IMR-90 (cell line): ENCODE results near the gene GPR39. TPM values are rescaled to one million over a fixed set of nuclear protein-coding genes. Genes with fewer than 3 reads are reported as not detected.

Experiments used
- ATAC-seq: fragments of 200-7000 bp; cut with Tn5 transposase; 2 replicates; pipeline ENCODE4 v1.9.1; 2020; ENCODE audit warnings: low read depth, mild to moderate bottlenecking, moderate library complexity
- BruUV-seq: library from RNA; stranded (reverse); fragments of 400-500 nt; replicated peaks from 2 replicates; lab custom pipeline; 2021; lab: Mats Ljungman, UMichigan
- CTCF ChIA-PET: fragments of 300-600 bp; formaldehyde crosslinking; extraction: SDS; loops from one replicate; lab custom pipeline; 2021; ENCODE audit warnings: antibody characterized with exemption; lab: Yijun Ruan, JAX
- POLR2A ChIA-PET: fragments of 300-600 bp; sonication (Branson Sonifier 250); formaldehyde crosslinking; loops from one replicate; lab custom pipeline; 2022; ENCODE audit warnings: antibody characterized with exemption; ENCODE audit not compliant: unreplicated experiment; lab: Charles Lee
- DNase-seq: peaks from one replicate; pipeline ENCODE4 v3.0.0; 2013
- H2AFZ ChIP-seq: replicated peaks from 2 replicates; pipeline ENCODE3; 2013; ENCODE audit warnings: low read length, mild to moderate bottlenecking; ENCODE audit not compliant: poor library complexity
- H2AK5ac ChIP-seq: 2 replicates; pipeline ENCODE4 v1.6.1; 2013; ENCODE audit warnings: low read depth, low read length, inconsistent platforms
- H2AK9ac ChIP-seq: replicated peaks from 2 replicates; pipeline ENCODE3; 2013; ENCODE audit warnings: mild to moderate bottlenecking, low read depth, low read length, moderate library complexity; ENCODE audit not compliant: poor library complexity
- H2BK120ac ChIP-seq: 2 replicates; pipeline ENCODE4 v1.6.1; 2013; ENCODE audit warnings: low read depth, low read length, inconsistent platforms
- H2BK15ac ChIP-seq: 3 replicates; pipeline ENCODE4 v1.6.1; 2013; ENCODE audit warnings: low read depth, low read length, inconsistent platforms
- H2BK20ac ChIP-seq: 2 replicates; pipeline ENCODE4 v1.6.1; 2013; ENCODE audit warnings: low read depth, mild to moderate bottlenecking, inconsistent platforms, low read length, moderate library complexity
- H2BK5ac ChIP-seq: 2 replicates; pipeline ENCODE4 v1.6.1; 2013; ENCODE audit warnings: mild to moderate bottlenecking, low read depth, low read length, inconsistent platforms; ENCODE audit not compliant: poor library complexity, severe bottlenecking
- H3K14ac ChIP-seq: replicated peaks from 2 replicates; pipeline ENCODE4 v1.6.1; 2013; ENCODE audit warnings: low read depth, low read length, inconsistent platforms
- H3K18ac ChIP-seq: 2 replicates; pipeline ENCODE4 v1.6.1; 2013; ENCODE audit warnings: low read depth, low read length, control low read depth
- H3K23ac ChIP-seq: 2 replicates; pipeline ENCODE4 v1.6.1; 2013; ENCODE audit warnings: low read depth, low read length, inconsistent platforms
- H3K27ac ChIP-seq: 2 replicates; pipeline ENCODE4 v1.5.1; 2013; ENCODE audit warnings: mild to moderate bottlenecking, control low read depth, low read length; ENCODE audit not compliant: insufficient read depth
- H3K27me3 ChIP-seq: 2 replicates; pipeline ENCODE4 v1.6.1; 2013; ENCODE audit warnings: low read length; ENCODE audit not compliant: control insufficient read depth, insufficient read depth
- H3K36me3 ChIP-seq: 2 replicates; pipeline ENCODE4 v1.6.1; 2013; ENCODE audit warnings: low read length, mixed read lengths; ENCODE audit not compliant: control insufficient read depth, insufficient read depth
- H3K4ac ChIP-seq: 2 replicates; pipeline ENCODE4 v1.6.1; 2013; ENCODE audit warnings: low read depth, low read length, inconsistent platforms
- H3K4me1 ChIP-seq: 2 replicates; pipeline ENCODE4 v1.6.1; 2013; ENCODE audit warnings: low read length, mixed read lengths; ENCODE audit not compliant: control insufficient read depth, insufficient read depth
- H3K4me2 ChIP-seq: 2 replicates; pipeline ENCODE4 v1.6.1; 2013; ENCODE audit warnings: low read depth, mild to moderate bottlenecking, control low read depth, low read length, moderate library complexity
- H3K4me3 ChIP-seq: 2 replicates; pipeline ENCODE4 v1.5.1; 2013; ENCODE audit warnings: low read depth, mild to moderate bottlenecking, control low read depth, low read length, moderate library complexity; ENCODE audit not compliant: insufficient read depth
- H3K56ac ChIP-seq: 2 replicates; pipeline ENCODE4 v1.6.1; 2013; ENCODE audit warnings: low read length, inconsistent platforms; ENCODE audit not compliant: insufficient read depth; ENCODE audit errors: extremely low read depth
- H3K79me1 ChIP-seq, 2 experiments: 2 replicates each; pipeline ENCODE4 v1.6.1; 2013; ENCODE audit warnings: low read length in 2 of 2, inconsistent platforms in 1 of 2, low read depth in 1 of 2
- H3K9ac ChIP-seq: 2 replicates; pipeline ENCODE4 v1.6.1; 2013; ENCODE audit warnings: low read depth, low read length, control low read depth
- H3K9me1 ChIP-seq: 2 replicates; pipeline ENCODE4 v1.6.1; 2013; ENCODE audit warnings: low read length, inconsistent platforms; ENCODE audit not compliant: insufficient read depth
- H3K9me3 ChIP-seq: 2 replicates; pipeline ENCODE4 v1.6.1; 2013; ENCODE audit warnings: low read length; ENCODE audit not compliant: control insufficient read depth, insufficient read depth
- H4K20me1 ChIP-seq: 2 replicates; pipeline ENCODE4 v1.6.1; 2013; ENCODE audit warnings: low read length, inconsistent platforms; ENCODE audit not compliant: insufficient read depth
- H4K5ac ChIP-seq: 2 replicates; pipeline ENCODE4 v1.6.1; 2013; ENCODE audit warnings: mild to moderate bottlenecking, low read depth, low read length, control low read depth
- H4K8ac ChIP-seq, 2 experiments: 2 replicates each; pipeline ENCODE4 v1.6.1; 2013; ENCODE audit warnings: low read depth in 2 of 2, low read length in 2 of 2, control low read depth in 1 of 2, inconsistent platforms in 1 of 2
- H4K91ac ChIP-seq: 2 replicates; pipeline ENCODE4 v1.6.1; 2013; ENCODE audit warnings: low read depth, low read length, inconsistent platforms; ENCODE audit not compliant: insufficient read depth
- BHLHE40 ChIP-seq: fragments of 150-350 bp; IDR thresholded peaks from 2 replicates; pipeline ENCODE4 v1.6.1; 2016; ENCODE audit warnings: mild to moderate bottlenecking, low read depth, low read length
- CEBPB ChIP-seq: IDR thresholded peaks from 2 replicates; pipeline ENCODE4 v1.6.1; 2012; ENCODE audit warnings: low read depth, low read length, improper control_type of control experiment
- CHD1 ChIP-seq: IDR thresholded peaks from 2 replicates; pipeline ENCODE4 v1.6.1; 2012; ENCODE audit warnings: low read depth, low read length, improper control_type of control experiment
- CTCF ChIP-seq: conservative IDR thresholded peaks from 2 replicates; pipeline ENCODE4 v1.5.1; 2012; ENCODE audit warnings: mild to moderate bottlenecking, low read depth, low read length, improper control_type of control experiment
- FOS ChIP-seq: fragments of 150-350 bp; IDR thresholded peaks from 2 replicates; pipeline ENCODE4 v1.6.1; 2016; ENCODE audit warnings: low read depth, low read length
- MAFK ChIP-seq: IDR thresholded peaks from 2 replicates; pipeline ENCODE4 v1.6.1; 2012; ENCODE audit warnings: low read depth, low read length, improper control_type of control experiment
- MAZ ChIP-seq: IDR thresholded peaks from 2 replicates; pipeline ENCODE4 v1.6.1; 2012; ENCODE audit warnings: low read depth, mild to moderate bottlenecking, low read length, improper control_type of control experiment, moderate library complexity, borderline replicate concordance
- NFE2L2 ChIP-seq: fragments of 150-350 bp; IDR thresholded peaks from 2 replicates; pipeline ENCODE4 v1.6.1; 2016; ENCODE audit warnings: low read depth, mild to moderate bottlenecking, low read length
- RAD21 ChIP-seq: IDR thresholded peaks from 2 replicates; pipeline ENCODE4 v1.6.1; 2012; ENCODE audit warnings: low read length, improper control_type of control experiment
- SMC3 ChIP-seq: fragments of 150-350 bp; IDR thresholded peaks from 2 replicates; pipeline ENCODE4 v1.6.1; 2016; ENCODE audit warnings: low read depth, mild to moderate bottlenecking, antibody characterized with exemption, low read length, moderate library complexity
- WGBS, 2 experiments: methylation state at CpG; one replicate each; pipeline versions ENCODE4 v1.1.5 to v1.1.7; 2013; ENCODE audit warnings: missing lambda C conversion rate in 2 of 2; ENCODE audit not compliant: insufficient read length in 1 of 2; ENCODE audit errors: extremely low coverage in 2 of 2; 5-methylcytosine and 5-hydroxymethylcytosine counted together
- dilution Hi-C: fragments of 300-500 bp; cut with HindIII; formaldehyde crosslinking; loops from one replicate; pipeline ENCODE4 v1.14.3; 2018; ENCODE audit warnings: low sequenced_read_pairs; ENCODE audit not compliant: unreplicated experiment
- in situ Hi-C: fragments of 300-500 bp; cut with MboI; formaldehyde crosslinking; loops from 3 replicates; pipeline ENCODE4 v1.14.3; 2019; ENCODE audit warnings: low sequenced_read_pairs, inconsistent platforms, mixed read lengths
- intact Hi-C: fragments of 100-400 bp; cut with micrococcal nuclease; formaldehyde crosslinking; loops from 2 replicates; pipeline ENCODE4 v1.10.0; 2022
- polyA plus RNA-seq, 3 experiments: library from polyadenylated mRNA; depleted of rRNA; stranded (reverse); fragments of >200 nt; gene quantifications; 2 replicates each; pipeline ENCODE4 v1.2.3, GENCODE V29; 2012; ENCODE audit warnings: low replicate concordance in 1 of 3
- total RNA-seq: library from RNA; depleted of rRNA; stranded (reverse); fragments of >200 nt; gene quantifications from 2 replicates; pipeline ENCODE4 v1.2.3, GENCODE V29; 2012
- TF ChIP-seq, protein P1 (sequence below): fragments of 150-350 bp; IDR thresholded peaks from 2 replicates; pipeline ENCODE4 v1.6.1; 2017; ENCODE audit warnings: mild to moderate bottlenecking, antibody characterized with exemption, low read length, low read depth

Gene GPR39
- total and polyA plus RNA-seq, 2 of the 4 experiments (the other 2 are of a cell fraction) = 4.4 to 9.0 TPM

DNA sequence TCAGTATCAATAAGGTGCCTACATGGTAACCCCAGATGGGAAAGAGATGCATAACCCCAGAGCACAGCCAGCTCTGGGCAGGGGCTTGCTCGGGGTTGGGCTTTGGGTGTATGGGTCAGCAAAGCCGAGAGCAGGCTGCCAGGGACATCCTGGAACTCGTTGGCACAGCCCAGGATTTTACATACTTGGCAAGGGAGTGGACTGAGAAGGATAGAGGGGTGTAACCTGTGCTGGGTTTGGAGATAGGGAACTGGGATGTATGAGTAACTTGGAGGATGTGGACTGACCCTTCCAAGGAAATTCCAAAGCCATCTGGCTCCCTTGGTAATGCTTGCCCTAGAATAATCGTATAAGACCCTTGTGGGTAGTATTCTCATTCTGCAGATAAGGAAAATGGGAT lies 44.2 kb downstream of the GPR39 start:
- Histone ChIP-seq H3K14ac (no peak overlapping the region), H3K4me2 (no peak overlapping the region), H4K20me1 (no peaks in the 10 kb centered on the region), H2BK15ac (no peak overlapping the region), H3K27ac (no peak overlapping the region), H2BK5ac (no peak overlapping the region), H2BK20ac (no peak overlapping the region), H3K4ac (no peak overlapping the region), H2AFZ (no peak overlapping the region), H3K23ac (no peak overlapping the region), H2AK9ac (no peak overlapping the region), H3K36me3 (no peaks in the 10 kb centered on the region), H3K4me3 (no peak overlapping the region), H3K9me3 (peaks cover 5% of the 10 kb centered on the region), H3K9me1 (no peaks in the 10 kb centered on the region), H3K9ac (no peak overlapping the region), H4K5ac (no peak overlapping the region), H3K56ac (no peak overlapping the region), H4K8ac (no peak overlapping the region), H2AK5ac (no peak overlapping the region), H2BK120ac (no peak overlapping the region), H4K91ac (no peak overlapping the region), H3K18ac (no peak overlapping the region), H3K4me1 (no peaks in the 10 kb centered on the region), H3K79me1 (no peaks in the 10 kb centered on the region), H3K27me3 (no peaks in the 10 kb centered on the region; the same call in 1 of the 2 replicates)
- dilution Hi-C loops (no loop called here), in situ Hi-C loops (no loop called here), intact Hi-C loops (no loop called here)
- WGBS, 2 experiments = 0% methylated on average over 1 of the region's 4 CpGs; no CpG with 5 or more reads in 1 of the 2 experiments
- BruUV-seq = no TSS peak
- CTCF ChIA-PET = no interaction called here
- POLR2A ChIA-PET = no interaction called here
- TF ChIP-seq CHD1 (no peak), RAD21 (no peak), MAZ (no peak), MAFK (no peak), NFE2L2 (no peak), BHLHE40 (no peak), CTCF (no peak), SMC3 (no peak), FOS (no peak), CEBPB (no peak)
- TF ChIP-seq, protein P1, sequence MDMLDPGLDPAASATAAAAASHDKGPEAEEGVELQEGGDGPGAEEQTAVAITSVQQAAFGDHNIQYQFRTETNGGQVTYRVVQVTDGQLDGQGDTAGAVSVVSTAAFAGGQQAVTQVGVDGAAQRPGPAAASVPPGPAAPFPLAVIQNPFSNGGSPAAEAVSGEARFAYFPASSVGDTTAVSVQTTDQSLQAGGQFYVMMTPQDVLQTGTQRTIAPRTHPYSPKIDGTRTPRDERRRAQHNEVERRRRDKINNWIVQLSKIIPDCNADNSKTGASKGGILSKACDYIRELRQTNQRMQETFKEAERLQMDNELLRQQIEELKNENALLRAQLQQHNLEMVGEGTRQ = no peak
- DNase-seq = no peak
- no peak for ATAC-seq
